ENCODE data around the gene PGAP1.

PGAP1 gene, protein sequence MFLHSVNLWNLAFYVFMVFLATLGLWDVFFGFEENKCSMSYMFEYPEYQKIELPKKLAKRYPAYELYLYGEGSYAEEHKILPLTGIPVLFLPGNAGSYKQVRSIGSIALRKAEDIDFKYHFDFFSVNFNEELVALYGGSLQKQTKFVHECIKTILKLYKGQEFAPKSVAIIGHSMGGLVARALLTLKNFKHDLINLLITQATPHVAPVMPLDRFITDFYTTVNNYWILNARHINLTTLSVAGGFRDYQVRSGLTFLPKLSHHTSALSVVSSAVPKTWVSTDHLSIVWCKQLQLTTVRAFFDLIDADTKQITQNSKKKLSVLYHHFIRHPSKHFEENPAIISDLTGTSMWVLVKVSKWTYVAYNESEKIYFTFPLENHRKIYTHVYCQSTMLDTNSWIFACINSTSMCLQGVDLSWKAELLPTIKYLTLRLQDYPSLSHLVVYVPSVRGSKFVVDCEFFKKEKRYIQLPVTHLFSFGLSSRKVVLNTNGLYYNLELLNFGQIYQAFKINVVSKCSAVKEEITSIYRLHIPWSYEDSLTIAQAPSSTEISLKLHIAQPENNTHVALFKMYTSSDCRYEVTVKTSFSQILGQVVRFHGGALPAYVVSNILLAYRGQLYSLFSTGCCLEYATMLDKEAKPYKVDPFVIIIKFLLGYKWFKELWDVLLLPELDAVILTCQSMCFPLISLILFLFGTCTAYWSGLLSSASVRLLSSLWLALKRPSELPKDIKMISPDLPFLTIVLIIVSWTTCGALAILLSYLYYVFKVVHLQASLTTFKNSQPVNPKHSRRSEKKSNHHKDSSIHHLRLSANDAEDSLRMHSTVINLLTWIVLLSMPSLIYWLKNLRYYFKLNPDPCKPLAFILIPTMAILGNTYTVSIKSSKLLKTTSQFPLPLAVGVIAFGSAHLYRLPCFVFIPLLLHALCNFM

DNA sequence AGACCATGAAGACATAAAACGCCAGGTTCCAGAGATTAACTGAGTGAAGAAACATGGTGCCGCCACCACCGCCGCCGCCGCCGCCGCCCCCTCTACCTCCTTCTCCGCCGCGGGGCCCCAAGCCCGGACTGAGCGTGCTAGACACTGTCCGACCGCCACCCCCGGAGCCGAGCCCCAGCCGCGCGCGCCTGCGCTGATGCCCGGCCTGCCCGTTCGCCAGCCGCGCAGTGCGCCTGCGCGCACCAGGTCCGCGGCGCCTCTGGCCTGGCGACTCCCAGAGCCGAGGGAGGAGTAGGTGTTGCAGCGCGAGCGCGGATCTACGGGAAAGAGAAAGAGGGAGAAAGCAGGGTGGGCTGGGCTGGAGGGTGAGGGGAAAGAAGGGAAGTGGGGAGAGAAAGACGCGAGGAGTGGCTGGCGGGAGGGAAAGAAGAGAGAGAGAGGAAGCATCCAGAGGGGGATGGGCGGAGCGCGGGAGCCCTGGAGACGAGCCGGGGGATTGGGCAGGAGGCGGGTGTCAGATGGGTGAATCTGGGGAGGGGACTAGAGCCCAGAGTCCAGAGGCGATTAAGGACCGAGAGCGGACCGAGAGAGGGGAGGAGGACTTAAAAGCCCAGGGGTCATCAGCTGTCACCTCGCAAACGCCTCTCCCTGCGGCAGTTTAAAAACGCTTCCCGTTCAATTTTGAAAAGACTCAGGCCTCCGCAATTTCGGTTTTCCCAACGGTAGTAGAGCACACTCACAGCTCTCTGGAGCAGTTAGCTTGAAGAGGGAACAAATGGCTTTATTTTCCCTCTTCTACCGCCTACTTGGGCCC is at the start of gene PGAP1:
Gene PGAP1, minus strand, starts transcription at position 146 of the 814 bp plus-strand sequence. Its CDS starts 91 bp downstream, at position 55.
- DNase-seq: peak; percentile 95

DNA sequence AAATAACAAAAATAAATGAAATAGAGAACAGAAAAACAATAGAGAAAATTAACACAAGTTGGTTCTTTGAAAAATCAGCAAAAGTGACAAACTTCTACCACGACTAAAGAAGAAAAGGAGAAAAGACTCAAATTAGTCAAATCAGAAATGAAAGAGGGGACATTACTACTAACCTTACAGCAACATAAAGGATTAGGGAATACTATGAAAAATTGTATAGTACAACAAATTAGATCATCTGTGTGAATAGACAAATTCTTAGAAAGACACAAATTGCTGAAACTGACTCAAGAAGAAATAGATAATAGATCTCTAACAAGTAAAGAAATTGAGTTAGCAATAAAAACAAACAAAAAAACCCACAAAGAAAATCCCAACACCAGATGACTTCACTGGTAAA is 48.5 kb upstream of the PGAP1 start:
- DNase-seq: peak; percentile 26

DNA sequence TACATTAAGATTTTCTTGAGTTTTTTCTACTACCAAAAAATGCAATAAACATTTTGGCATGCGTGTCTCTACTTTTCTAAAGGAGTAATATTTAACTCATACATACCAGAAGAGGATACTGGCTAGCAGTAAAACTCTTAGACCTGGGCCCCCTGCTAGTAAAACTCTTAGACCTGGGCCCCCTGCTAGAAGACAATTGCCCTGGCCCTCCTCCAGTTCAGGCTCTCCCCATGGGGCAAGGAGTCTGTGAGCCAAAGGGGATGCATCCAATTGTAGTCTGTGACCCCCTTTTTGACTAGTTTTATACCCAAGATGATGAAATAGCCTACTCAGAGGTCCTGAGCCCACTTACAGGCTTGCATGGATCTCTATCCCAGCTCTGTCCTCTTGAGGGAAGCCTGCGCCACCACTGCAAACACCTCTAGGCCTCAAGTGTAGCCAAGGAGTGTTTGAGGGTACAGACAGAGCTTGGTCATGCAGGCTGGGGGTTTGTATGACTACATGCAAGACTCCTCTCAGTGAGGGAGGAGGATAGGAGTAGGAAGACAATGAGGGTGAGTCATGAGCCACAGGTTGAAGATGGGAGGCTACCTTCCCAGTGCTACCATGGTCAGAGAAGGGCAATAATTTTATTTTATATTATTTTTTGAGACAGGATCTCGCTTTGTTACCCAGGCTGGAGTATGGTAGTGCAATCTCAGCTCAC is 45.2 kb upstream of the PGAP1 start:
- DNase-seq: peak; percentile 65

DNA sequence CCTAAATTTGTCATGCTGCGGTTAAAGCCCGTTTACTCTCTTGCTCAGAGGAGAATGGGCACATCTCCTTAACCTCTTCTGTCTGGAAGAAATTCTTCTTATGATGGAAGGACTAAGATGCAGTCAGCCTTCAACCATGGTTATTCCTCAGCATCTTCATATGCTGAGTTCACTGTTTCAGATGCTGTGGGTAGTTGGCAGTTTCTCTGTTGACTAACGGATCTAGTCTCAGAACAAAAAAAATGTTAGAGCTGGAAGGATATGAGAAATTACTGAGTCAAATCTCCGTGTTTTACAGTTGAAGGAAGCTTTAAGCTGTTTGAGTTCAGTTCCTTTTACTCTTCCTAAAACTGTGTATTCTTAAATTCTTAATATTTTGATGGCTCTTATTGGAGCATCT is 43.6 kb upstream of the PGAP1 start:
- peak; percentile 81 for DNase-seq

DNA sequence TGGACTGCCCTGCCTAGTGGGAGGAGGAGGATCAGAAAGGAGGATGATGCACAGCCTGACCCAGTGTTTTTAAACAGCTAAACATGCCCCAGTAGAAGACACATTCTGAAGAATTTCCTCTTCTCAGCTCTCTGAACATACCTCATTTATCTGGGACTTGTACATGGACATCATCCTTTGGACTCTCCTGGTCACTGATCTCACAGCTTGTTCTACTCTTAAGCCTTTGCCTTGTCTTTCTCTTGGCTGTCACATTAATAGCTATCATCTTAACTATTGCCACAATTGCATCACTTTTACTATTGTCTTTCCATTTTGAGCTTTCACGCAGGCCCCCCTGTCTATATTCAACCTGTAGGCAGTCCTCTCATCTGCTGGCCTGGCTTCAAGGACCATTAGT is 42.0 kb upstream of the PGAP1 start:
- no peak for DNase-seq

DNA sequence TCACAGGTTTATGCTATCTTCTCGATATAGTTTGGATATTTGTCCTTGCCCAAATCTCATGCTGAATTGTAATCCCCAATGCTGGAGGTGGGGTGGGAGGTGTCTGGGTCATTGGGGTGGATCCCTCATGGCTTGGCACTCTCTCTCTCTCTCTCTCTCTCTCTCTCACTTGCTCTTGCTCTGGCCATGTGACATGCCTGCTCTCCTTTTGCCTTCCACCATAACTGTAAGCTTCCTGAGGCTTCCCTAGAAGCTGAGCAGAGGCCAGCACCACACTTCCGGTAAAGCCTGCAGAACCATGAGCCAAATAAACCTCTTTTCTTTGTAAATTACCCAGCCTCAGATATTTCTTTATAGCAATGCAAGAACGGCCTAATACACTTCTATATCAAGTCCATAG is 41.3 kb upstream of the PGAP1 start:
- DNase-seq: no peak

DNA sequence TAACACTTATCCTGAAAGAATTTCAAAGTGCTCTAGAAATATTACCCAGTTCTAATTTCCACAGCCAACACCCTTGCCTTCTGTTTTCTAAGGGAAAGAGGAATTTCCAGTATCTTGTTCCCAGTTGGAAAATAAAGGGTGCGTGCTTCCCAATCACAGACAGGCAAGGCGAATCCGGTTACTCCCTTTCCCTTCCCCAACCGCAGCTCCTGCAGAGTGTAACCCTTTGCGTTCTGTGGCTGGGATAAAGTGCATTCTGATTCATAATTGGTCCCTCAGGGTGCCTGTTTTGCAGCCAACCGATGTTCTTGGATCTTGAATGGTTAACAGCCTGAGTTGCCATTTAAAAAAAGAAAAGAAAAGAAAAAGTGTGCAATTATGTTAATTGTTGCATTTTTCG is 40.6 kb upstream of the PGAP1 start:
- DNase-seq: no peak

DNA sequence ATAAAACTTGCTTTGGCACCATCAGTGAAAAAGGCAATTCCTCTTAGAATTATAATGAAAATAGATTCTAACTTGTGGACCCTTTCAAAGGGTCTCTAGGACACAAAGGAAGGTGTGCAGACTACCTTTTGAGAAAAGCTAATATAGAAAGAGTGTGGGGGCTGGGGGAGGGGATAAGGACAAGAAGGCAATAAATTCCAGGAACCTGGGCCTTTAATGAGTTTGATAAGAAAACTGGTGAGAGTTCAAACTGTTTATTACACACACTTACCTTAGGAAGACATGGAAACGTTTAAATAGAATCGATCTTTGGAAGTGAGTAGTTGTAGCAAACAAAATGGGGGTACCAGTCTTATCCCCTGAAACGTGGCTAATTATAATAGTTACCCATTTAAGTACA is 39.6 kb upstream of the PGAP1 start:
- DNase-seq: no peak

DNA sequence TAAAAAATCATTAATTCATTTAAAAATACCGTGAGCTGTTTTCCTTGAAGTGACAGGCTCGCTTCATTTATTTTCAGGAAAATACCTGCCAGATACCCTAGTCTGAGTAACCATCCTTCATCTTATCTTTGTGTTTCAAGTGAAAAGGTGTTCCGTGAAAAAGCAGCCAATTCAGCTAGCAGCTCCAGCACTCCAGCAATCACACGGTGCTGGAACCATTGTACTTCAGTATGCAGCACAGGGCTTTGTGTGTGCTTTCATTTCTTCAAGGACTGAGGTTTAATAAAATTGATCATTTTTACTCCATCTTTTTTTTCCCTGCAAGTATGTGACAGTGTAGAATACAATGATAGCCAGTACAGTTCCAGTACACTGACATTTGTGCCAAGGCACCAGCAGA is 39.1 kb upstream of the PGAP1 start:
- DNase-seq: no peak

DNA sequence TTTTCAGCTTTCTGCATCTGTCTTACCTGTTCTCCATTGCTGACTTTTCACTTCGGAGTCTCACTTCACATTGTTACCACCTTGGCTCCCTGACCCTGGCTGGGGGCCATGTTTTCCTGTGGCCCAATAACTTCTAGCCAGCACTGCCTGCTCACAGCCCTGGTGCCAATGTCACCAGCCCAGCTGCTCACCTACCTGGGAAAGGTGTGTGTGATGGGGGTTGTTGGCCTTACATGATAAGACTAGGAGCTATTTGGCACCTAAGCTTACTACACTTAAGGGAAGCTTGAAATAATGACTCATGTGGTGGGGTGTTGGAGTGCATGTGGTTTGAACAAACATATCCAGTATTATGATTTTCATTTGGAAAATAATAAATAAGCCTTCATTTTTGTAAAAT is 37.5 kb upstream of the PGAP1 start:
- no peak for DNase-seq

DNA sequence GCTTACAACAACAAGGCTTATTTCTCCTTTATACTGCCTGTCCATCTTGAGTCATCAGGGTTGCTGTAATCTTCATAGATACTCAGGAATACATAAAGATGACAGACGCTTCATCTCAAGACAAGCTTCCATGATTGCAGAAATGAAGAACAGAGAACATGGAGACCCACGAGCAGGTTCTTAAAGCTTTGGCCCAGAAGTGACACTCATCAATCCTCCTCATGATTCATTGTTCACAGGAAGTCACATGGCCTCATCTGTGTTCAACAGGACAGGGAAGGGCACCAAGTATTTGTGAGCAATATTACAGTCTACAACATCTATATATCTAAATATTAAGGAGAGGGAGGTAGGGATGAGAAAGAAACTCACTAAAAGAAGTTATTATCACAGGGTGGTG is 36.5 kb upstream of the PGAP1 start:
- peak; percentile 67 for DNase-seq

DNA sequence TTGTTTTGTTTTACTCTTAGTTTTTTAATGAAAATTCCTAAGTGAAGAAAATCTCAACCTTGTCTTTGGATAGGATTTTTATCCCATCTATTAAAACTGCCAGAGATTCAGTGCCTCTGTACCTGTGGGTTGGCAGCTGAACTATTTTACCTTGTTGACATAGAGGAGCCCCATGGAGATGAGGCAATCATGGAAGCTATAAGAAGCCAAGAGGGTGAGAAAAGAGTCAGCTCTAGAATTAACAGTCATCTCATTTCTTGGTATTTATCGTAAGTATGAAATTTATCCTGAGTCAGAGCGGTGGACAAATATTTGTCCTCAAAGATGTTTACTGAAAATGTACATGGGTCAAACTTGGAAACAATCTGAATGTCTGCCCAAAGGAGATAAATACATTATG is 35.8 kb upstream of the PGAP1 start:
- peak; percentile 85 for DNase-seq

DNA sequence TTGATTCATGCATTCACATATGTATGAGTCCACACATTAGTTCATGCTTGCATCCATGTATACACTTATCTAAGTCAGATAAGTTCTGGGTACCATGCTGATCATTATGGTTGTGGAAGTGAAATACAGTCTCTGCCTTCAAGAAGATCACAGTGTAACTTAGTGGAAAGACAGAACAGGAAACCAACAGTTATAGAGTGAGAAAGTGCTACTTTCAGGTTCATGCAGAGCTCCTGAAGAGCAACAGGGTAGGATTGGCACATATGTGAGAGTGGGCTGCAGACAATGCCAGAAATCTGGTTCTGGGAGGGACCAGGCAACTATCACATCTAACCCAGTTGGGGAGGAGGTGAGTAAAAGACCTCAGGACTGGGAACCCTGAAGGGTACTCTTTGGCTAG is 35.4 kb upstream of the PGAP1 start:
- peak; percentile 87 for DNase-seq

DNA sequence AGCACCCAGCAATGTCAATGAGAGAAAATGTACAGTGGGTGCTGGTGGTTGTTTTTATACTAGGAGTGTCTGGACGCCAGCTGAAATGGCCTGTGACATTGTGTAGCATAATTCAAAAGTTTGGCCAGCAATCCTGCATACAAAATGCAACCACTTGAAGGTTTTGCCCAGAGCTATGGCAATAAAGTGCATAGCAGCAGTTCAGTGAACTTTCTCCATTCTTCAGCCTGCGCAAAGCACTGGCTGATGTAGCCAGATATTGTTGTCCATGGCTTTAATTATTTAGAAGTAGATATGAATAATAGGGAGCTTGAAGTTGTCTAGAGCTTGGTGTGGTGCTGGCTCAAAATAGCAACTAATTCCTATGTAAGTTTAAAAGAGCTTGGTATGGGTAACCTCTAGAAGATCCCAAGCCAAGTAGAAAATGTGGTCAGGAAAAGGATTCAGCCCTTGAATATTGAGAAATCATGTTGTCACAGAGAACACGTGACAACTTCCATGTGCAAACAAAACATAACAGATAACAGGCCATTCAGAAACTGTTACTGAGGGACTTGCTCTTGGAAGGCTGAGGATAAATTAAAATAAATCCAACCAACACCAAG is 33.3 kb upstream of the PGAP1 start:
- no peak for DNase-seq

DNA sequence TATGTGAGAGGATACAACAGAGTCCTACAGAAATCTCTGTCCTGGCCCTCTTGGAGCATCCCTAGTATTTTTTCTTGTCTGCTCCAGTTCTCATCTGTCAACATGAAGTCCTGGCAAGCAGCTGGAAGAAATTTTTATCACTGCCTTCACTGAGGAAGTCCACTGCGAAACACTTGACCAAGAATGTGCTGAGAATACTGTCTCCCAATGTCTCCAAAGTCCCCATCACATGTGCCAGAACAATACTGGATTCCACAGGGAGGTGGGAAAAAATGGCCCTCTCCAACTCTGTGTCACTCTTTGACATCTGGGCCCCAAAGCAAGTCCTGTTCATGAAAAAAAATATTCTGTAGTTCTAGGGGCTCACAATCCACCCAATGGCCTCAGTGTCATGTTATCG is 32.8 kb upstream of the PGAP1 start:
- no peak for DNase-seq

DNA sequence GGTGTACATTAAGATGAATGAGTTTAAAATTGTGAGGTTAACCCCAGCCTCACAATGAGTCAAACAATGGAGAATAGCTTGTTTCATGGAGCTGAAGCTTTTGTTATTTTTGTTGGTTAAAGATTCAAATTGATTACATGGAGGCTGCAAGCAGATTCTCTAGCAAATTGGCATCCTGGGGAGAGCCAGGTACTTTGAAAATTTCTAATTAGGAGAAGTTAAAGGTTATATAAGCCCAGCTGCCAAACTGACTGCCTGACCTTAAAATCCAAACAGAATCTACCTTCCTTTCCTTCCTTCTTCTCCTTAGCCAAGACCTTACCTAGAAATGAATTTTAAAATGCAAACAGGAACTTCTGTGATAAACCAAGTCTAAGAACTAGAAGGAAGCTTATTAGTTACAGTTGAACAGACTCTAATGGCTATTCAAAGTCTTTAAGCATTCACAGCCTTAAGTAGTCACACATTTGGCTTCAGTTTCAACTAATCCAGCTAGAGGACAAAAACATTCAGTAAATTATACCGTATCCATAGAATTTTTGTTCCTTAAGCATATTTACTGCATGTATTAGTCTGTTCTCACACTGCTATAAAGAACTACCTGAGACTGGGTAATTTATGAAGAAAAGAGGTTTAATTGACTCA is 31.5 kb upstream of the PGAP1 start:
- DNase-seq: no peak

DNA sequence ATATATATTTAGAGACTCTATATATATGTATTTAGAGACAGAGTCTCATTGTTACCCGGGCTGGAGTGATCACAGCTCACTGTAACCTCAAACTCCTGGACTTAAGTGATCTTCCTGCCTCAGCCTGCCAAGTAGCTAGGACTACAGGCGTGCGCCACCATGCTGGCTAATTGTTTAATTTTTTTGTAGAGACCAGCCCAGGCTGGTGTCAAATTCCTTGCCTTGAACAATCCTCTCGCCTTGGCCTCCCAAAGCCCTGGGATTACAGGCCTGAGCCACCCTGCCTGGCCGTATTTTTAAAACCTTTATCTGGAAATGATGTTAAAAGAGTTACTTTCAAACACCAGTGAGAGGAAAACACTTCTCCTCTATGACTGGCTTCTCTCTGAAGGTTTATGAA is 30.9 kb upstream of the PGAP1 start:
- no peak for DNase-seq

DNA sequence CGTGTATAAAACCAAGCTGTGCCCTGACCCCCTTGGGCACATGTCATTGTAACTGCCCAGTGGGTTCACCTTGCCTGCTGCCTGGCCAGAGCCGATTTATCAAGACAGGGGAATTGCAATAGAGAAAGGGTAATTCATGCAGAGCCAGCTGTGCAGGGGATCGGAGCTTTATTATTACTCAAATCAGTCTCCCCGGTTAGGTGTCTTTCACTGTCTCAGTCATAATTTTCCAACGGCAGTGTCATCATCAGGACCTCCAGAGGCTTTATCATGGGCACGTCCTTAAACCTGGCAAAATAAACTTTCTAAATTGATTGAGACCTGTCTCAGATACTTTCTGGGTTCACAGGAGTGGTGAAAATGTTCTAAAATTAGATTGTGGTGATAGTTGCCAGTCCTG is 29.6 kb upstream of the PGAP1 start:
- DNase-seq: peak; percentile 59

DNA sequence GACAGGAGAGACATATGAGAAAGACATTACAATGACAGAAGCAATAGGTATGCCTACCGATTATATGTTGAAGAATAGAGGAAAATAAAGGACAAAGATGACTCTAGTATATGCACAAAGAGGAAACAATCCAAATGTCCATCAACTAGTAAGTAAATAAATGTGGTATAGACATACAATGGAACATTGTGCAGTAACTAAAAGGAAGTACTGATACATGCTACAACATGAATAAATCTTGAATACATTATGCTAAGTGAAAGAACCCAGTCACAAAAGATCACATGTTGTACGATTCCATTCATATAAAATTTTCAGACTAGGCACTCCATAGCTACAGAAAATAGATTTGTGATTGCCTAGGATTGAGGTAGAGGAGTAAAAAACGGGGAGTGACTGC is 28.5 kb upstream of the PGAP1 start:
- DNase-seq: no peak

DNA sequence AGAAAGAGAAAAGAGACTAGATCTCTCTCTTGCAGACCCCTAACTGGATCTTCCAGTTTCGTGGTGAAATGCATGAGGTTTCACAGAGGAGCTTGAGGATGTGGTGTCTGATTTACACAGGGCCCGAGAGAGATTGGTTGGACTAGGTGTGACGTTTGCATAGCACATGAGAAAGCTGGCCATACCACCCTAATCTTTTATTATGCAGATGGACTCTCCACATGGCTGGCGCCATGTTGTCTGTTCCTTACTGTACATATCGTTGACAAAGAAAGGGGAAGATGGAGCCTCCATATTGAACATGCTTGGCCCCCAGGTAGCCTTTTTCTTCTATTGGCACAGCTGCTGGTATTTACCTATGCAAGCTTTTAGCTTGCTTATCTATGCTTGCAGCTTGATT is 27.5 kb upstream of the PGAP1 start:
- no peak for DNase-seq

DNA sequence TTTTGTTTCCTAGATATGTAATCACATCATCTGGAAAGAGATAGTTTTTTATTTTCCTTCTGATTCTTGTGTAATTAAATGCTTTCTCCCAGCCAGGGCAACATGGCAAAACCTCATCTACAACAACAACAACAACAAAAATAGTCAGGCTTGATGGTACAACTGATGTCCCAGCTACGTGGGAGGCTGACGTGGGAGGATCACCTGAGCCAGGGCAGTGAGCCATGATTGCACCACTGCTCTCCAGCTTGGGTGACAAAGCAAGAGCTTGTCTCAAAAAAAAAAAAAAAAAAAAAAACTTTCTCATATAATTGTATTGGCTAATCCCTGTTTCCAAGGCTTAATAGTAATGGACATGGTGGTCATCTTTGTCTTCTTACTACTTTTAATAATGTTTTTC is 26.4 kb upstream of the PGAP1 start:
- no peak for DNase-seq

DNA sequence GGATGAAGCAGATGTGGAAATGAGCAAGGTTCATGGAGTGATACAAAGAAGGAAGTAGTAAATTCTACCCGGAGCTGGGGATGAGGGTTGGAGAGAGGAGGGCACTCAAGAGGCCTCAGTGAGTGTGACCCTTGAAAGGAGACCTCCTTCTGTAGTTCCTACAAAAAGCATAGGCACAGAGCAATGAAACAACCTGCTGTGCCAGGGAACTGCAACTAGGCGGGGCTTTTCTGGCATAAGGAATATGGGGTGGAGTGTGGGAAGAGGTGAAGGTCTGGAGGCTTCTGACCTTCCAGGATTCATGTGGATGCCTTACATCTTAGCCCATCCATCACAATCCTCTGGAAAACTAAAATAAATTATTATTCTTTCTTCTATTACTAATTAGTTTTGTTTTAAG is 25.5 kb upstream of the PGAP1 start:
- DNase-seq: no peak
